HG02884 (cell line): ENCODE data around the gene PRPF6.
A peak's percentile ranks its signal among the peaks of the same experiment; 100 is the strongest.

Experiments
- ATAC-seq: cut with Tn5 transposase; IDR thresholded peaks from one replicate; pipeline ENCODE4 v1.9.1; 2021; ENCODE audit warnings: mild to moderate bottlenecking, moderate library complexity; ENCODE audit not compliant: unreplicated experiment

PRPF6 gene

GRCh38 chr20:64033981-64034493 is 53.1 kb downstream of the PRPF6 start:
- ATAC-seq: no peak

GRCh38 chr20:64035066-64035932 is 54.4 kb downstream of the PRPF6 start:
- ATAC-seq: no peak

GRCh38 chr20:64035933-64036345 is 55.0 kb downstream of the PRPF6 start, which contains the start of gene C20orf204:
Gene C20orf204, plus strand, starts transcription at chr20:64036182. Its CDS starts 142 bp downstream, at chr20:64036324.
- no peak for ATAC-seq

- no peak for ATAC-seq
Measured at GRCh38 chr20:64036346-64037198, 55.6 kb downstream of the PRPF6 start.

GRCh38 chr20:64037199-64037497 is 56.2 kb downstream of the PRPF6 start:
- no peak for ATAC-seq

GRCh38 chr20:64037498-64038213 is 56.7 kb downstream of the PRPF6 start:
- no peak for ATAC-seq

- ATAC-seq: peak; percentile 26
Measured at GRCh38 chr20:64038224-64038564, 57.3 kb downstream of the PRPF6 start.

GRCh38 chr20:64038565-64039292 is 57.8 kb downstream of the PRPF6 start:
- peak; percentile 40 for ATAC-seq

- ATAC-seq: no peak
Measured at GRCh38 chr20:64039293-64040160, 58.6 kb downstream of the PRPF6 start.

GRCh38 chr20:64040231-64041039 is 59.5 kb downstream of the PRPF6 start:
- ATAC-seq: no peak

GRCh38 chr20:64041040-64041780 is 60.3 kb downstream of the PRPF6 start:
- no peak for ATAC-seq

GRCh38 chr20:64041781-64042053 is 60.8 kb downstream of the PRPF6 start:
- no peak for ATAC-seq

GRCh38 chr20:64042054-64042781 is 61.3 kb downstream of the PRPF6 start:
- no peak for ATAC-seq

GRCh38 chr20:64043768-64044167 is 62.8 kb downstream of the PRPF6 start:
- ATAC-seq: no peak

- no peak for ATAC-seq
Measured at GRCh38 chr20:64044484-64045247, 63.7 kb downstream of the PRPF6 start.

GRCh38 chr20:64045346-64046011 is 64.5 kb downstream of the PRPF6 start:
- no peak for ATAC-seq
